ENCODE measurements around the gene TOMM7. TPM values are rescaled to one million over a fixed set of nuclear protein-coding genes. Genes with fewer than 3 reads are reported as not detected.
"Not testable (repeated sequence)": the region's sequence is repeated elsewhere in the genome, so short reads cannot be mapped to it uniquely, and the experiment has no call there.

TOMM7 gene
- total RNA-seq, 1 experiment from 2014 or later, result 295 TPM

DNA sequence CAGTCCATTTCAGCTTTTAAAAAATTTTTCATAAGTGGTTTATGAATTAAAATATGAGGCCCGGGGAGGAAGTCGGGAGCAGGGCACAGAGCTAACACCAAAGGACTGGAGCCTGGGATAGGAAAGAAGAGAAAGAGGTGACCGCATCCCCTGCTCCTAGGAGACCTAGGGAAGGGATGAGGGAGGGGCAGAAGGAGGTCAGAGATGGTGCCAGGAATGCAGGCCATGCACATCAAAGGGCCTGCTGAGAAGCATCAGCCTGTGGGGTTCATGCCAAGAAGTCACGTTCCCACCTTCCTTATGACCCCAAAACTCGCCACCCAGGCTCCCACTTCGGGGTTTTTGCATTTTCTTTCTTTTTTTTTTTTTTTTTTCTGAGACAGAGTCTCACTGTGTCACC lies 14.7 kb upstream of the TOMM7 start:
- H3K27me3 ChIP-seq (ENCODE audit: control insufficient read depth, insufficient read depth, low read length), result no peaks in the 10 kb centered on the region; the same call in 1 of the 2 replicates
- no peak for DNase-seq (ENCODE audit: low read depth, low spot score)
- CTCF ChIA-PET, result no interaction called here
- in situ Hi-C loops (cut with HindIII; ENCODE audit: low pct_unique_long_range_greater_than_20kb, low sequenced_read_pairs), result no loop called here
- H3K4me3 ChIP-seq (ENCODE audit: low read depth in 2 of 2, low read length in 2 of 2), result no peak overlapping the region
- no peaks in the 10 kb centered on the region for H3K9me3 ChIP-seq (ENCODE audit: control insufficient read depth, insufficient read depth, low read depth, low read length)
- H3K36me3 ChIP-seq (ENCODE audit: control insufficient read depth, insufficient read depth, low read length), result no peaks in the 10 kb centered on the region
- no peak for ATAC-seq
- BruUV-seq (replicated peaks), result no TSS peak
- no peaks in the 10 kb centered on the region; the same call in 1 of the 2 replicates for H3K4me1 ChIP-seq (ENCODE audit: control insufficient read depth, insufficient read depth, low read length)
- H3K27ac ChIP-seq (ENCODE audit: low read length), result no peak overlapping the region
- POLR2A ChIA-PET, result no interaction called here
- no peak for TF ChIP-seq POLR2AphosphoS5 (IDR thresholded peaks at IDR 0.05; ENCODE audit: low read depth, low read length)
- TF ChIP-seq, protein P1, sequence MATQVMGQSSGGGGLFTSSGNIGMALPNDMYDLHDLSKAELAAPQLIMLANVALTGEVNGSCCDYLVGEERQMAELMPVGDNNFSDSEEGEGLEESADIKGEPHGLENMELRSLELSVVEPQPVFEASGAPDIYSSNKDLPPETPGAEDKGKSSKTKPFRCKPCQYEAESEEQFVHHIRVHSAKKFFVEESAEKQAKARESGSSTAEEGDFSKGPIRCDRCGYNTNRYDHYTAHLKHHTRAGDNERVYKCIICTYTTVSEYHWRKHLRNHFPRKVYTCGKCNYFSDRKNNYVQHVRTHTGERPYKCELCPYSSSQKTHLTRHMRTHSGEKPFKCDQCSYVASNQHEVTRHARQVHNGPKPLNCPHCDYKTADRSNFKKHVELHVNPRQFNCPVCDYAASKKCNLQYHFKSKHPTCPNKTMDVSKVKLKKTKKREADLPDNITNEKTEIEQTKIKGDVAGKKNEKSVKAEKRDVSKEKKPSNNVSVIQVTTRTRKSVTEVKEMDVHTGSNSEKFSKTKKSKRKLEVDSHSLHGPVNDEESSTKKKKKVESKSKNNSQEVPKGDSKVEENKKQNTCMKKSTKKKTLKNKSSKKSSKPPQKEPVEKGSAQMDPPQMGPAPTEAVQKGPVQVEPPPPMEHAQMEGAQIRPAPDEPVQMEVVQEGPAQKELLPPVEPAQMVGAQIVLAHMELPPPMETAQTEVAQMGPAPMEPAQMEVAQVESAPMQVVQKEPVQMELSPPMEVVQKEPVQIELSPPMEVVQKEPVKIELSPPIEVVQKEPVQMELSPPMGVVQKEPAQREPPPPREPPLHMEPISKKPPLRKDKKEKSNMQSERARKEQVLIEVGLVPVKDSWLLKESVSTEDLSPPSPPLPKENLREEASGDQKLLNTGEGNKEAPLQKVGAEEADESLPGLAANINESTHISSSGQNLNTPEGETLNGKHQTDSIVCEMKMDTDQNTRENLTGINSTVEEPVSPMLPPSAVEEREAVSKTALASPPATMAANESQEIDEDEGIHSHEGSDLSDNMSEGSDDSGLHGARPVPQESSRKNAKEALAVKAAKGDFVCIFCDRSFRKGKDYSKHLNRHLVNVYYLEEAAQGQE (IDR thresholded peaks at IDR 0.05; ENCODE audit: insufficient read depth in 1 of 2, low read depth in 2 of 2, low read length in 1 of 2), result no peak
- TF ChIP-seq TCF7L2 (IDR thresholded peaks at IDR 0.05; ENCODE audit: low read depth, low read length), result no peak
- TF ChIP-seq SIN3A (IDR thresholded peaks at IDR 0.05; ENCODE audit: borderline replicate concordance, insufficient read depth, low read depth, low read length), result no peak
- TF ChIP-seq, protein P2, sequence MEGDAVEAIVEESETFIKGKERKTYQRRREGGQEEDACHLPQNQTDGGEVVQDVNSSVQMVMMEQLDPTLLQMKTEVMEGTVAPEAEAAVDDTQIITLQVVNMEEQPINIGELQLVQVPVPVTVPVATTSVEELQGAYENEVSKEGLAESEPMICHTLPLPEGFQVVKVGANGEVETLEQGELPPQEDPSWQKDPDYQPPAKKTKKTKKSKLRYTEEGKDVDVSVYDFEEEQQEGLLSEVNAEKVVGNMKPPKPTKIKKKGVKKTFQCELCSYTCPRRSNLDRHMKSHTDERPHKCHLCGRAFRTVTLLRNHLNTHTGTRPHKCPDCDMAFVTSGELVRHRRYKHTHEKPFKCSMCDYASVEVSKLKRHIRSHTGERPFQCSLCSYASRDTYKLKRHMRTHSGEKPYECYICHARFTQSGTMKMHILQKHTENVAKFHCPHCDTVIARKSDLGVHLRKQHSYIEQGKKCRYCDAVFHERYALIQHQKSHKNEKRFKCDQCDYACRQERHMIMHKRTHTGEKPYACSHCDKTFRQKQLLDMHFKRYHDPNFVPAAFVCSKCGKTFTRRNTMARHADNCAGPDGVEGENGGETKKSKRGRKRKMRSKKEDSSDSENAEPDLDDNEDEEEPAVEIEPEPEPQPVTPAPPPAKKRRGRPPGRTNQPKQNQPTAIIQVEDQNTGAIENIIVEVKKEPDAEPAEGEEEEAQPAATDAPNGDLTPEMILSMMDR (IDR thresholded peaks at IDR 0.05), result no peak
- intact Hi-C loops (cut with micrococcal nuclease; ENCODE audit: unreplicated experiment), result no loop called here

DNA sequence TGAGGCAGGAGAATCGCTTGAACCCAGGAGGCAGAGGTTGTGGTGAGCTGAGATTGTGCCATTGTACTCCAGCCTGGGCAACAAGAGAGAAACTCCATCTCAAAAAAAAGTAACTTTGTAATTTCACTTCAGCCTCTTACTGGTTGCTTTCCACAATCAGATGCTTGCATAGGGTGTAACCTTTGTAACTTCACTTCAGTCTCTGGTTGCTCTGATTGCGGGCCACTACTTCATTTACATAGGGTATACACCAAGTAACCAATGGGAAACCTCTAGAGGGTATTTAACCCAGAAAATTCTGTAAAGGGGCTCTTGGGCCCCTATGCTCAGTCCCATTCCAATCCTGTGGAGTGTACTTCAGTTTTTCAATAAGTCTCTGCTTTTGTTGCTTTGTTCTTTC lies 13.9 kb upstream of the TOMM7 start:
- H3K9me3 ChIP-seq (ENCODE audit: control insufficient read depth, insufficient read depth, low read depth, low read length); BruUV-seq (replicated peaks); intact Hi-C loops (cut with micrococcal nuclease; ENCODE audit: unreplicated experiment); ATAC-seq; DNase-seq (ENCODE audit: low read depth, low spot score); H3K36me3 ChIP-seq (ENCODE audit: control insufficient read depth, insufficient read depth, low read length); H3K4me1 ChIP-seq (ENCODE audit: control insufficient read depth, insufficient read depth, low read length); H3K27me3 ChIP-seq (ENCODE audit: control insufficient read depth, insufficient read depth, low read length); H3K27ac ChIP-seq (ENCODE audit: low read length); POLR2A ChIA-PET; H3K4me3 ChIP-seq (ENCODE audit: low read depth in 2 of 2, low read length in 2 of 2); in situ Hi-C loops (cut with HindIII; ENCODE audit: low pct_unique_long_range_greater_than_20kb, low sequenced_read_pairs): not testable (repeated sequence)
- CTCF ChIA-PET, result interaction anchor here (0.7 kb wide), 1 partner anchor 118 kb away, joined by 3 read pairs; no protein-coding TSS in a partner anchor

DNA sequence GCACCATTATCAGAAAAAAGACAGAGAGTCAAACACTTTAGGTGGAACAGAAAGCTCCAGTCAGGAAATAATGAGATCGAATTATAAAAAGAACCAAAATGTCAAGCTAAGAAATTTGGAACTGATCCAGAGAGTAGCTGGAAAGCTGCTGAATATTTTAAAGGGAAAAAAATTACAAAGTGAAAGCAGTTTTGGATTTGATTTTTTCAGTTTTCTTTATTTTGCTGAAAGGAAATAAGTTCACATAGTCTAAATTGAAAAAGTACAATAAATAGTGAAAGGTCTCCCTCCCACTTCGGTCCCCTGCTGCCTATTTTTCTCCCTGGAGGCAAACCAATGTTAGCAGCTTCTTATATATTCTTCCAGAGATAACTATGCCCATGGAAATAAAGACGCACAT lies 11.3 kb upstream of the TOMM7 start:
- Histone ChIP-seq H3K27me3 (ENCODE audit: control insufficient read depth, insufficient read depth, low read length) (no peaks in the 10 kb centered on the region; the same call in 1 of the 2 replicates), H3K9me3 (ENCODE audit: control insufficient read depth, insufficient read depth, low read depth, low read length) (no peaks in the 10 kb centered on the region), H3K27ac (ENCODE audit: low read length) (no peak overlapping the region), H3K4me1 (ENCODE audit: control insufficient read depth, insufficient read depth, low read length) (no peaks in the 10 kb centered on the region; the same call in 1 of the 2 replicates), H3K36me3 (ENCODE audit: control insufficient read depth, insufficient read depth, low read length) (no peaks in the 10 kb centered on the region), H3K4me3 (ENCODE audit: low read depth in 2 of 2, low read length in 2 of 2) (no peak overlapping the region)
- TF ChIP-seq TCF7L2 (IDR thresholded peaks at IDR 0.05; ENCODE audit: low read depth, low read length) (no peak), POLR2AphosphoS5 (IDR thresholded peaks at IDR 0.05; ENCODE audit: low read depth, low read length) (no peak)
- TF ChIP-seq, protein P1 (IDR thresholded peaks at IDR 0.05; ENCODE audit: insufficient read depth in 1 of 2, low read depth in 2 of 2, low read length in 1 of 2), result no peak
- TF ChIP-seq, protein P2 (IDR thresholded peaks at IDR 0.05), result no peak
- intact Hi-C loops (cut with micrococcal nuclease; ENCODE audit: unreplicated experiment) (no loop called here), in situ Hi-C loops (cut with HindIII; ENCODE audit: low pct_unique_long_range_greater_than_20kb, low sequenced_read_pairs) (no loop called here)
- no TSS peak for BruUV-seq (replicated peaks)
- POLR2A ChIA-PET, result no interaction called here
- ATAC-seq, result no peak
- CTCF ChIA-PET, result no interaction called here
- DNase-seq (ENCODE audit: low read depth, low spot score), result no peak

All from Panc1 (cell line).